ENCODE results near the gene MYH10. TPM values are rescaled to one million over a fixed set of nuclear protein-coding genes. Genes with fewer than 3 reads are reported as not detected.

The MYH10 gene
- total RNA-seq, 1 donor from 2014 or later, result 270 TPM

DNA sequence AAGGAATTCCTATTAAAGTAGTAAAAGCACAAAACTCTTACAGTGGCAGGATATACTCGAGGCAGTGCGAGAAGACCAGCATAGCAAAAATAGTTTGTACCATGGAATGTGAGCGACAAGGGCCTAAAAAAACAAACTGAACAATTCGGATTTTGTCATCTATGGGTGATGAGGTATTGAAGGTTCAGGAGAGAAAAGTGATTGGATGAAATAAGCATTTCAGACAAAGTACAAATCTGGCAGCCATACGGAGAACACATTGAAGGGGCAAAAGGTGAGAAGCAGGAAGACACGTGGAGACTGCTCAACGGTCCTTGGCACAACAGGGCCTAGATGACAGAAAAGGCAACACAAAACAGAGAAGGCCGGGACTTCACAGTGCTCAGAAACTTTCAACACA, 22.5 kb downstream of the MYH10 start:
- DNase-seq (ENCODE audit: low read depth, low spot score), result no peak
- H3K4me1 Mint-ChIP-seq, result peaks cover 30% of the 10 kb centered on the region
- TF ChIP-seq CTCF (conservative IDR thresholded peaks at IDR 0.05), result no peak
- H3K4me3 Mint-ChIP-seq, result no peak overlapping the region
- peaks cover 26% of the 10 kb centered on the region for H3K36me3 Mint-ChIP-seq (ENCODE audit: low read depth)
- no peaks in the 10 kb centered on the region for H3K27me3 Mint-ChIP-seq (ENCODE audit: low read depth)
- peaks cover 2% of the 10 kb centered on the region for H3K9me3 Mint-ChIP-seq
- H3K27ac Mint-ChIP-seq (ENCODE audit: unreplicated experiment), result no peak overlapping the region

DNA sequence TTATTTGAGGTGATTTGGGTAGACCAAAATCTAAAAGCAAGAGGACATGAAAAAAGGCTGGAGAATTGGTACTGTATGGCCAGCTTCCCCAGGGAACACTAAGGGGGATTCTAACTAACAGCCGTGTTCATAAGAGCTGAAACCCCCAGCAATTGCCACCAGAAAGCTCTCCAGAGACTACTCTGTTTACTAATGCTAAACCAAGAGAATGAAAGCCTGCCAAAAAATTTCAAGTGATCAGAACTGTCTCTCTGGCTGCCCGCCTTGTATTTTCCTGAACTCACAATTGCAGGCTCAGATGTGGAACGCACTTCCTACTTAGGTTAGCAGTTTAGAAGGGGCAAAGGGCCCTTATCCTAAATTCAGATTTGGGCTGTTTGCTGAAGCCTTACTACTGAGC, 24.1 kb downstream of the MYH10 start:
- no peak for DNase-seq (ENCODE audit: low read depth, low spot score)
- H3K36me3 Mint-ChIP-seq (ENCODE audit: low read depth), result peaks cover 22% of the 10 kb centered on the region
- H3K27ac Mint-ChIP-seq (ENCODE audit: unreplicated experiment), result no peak overlapping the region
- H3K4me3 Mint-ChIP-seq, result no peak overlapping the region
- no peak for TF ChIP-seq CTCF (conservative IDR thresholded peaks at IDR 0.05)
- no peaks in the 10 kb centered on the region for H3K27me3 Mint-ChIP-seq (ENCODE audit: low read depth)
- H3K4me1 Mint-ChIP-seq, result peaks cover 30% of the 10 kb centered on the region
- peaks cover 2% of the 10 kb centered on the region for H3K9me3 Mint-ChIP-seq

DNA sequence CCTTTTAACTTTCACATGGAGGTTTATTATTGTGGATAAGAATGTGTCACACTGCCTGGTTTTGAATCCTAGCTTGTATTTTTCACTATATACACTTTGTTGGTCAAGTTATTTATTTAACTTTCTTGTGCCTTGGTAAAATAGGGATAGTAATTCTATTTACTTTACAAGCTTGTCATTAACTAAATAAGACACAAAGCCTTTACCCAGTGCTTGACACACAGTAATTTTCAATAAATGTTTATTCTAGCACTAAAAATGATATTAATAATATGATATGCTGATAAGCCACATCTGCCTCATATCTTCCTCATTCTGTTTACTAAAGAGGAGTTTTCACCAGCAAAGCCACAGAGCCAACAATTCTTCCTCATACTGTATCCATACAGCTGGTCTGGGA, 27.8 kb downstream of the MYH10 start:
- Mint-ChIP-seq H3K9me3 (no peaks in the 10 kb centered on the region), H3K27me3 (ENCODE audit: low read depth) (no peaks in the 10 kb centered on the region), H3K4me1 (peaks cover 11% of the 10 kb centered on the region), H3K27ac (ENCODE audit: unreplicated experiment) (no peak overlapping the region), H3K4me3 (no peak overlapping the region), H3K36me3 (ENCODE audit: low read depth) (peaks cover 12% of the 10 kb centered on the region)
- TF ChIP-seq CTCF (conservative IDR thresholded peaks at IDR 0.05), result no peak
- no peak for DNase-seq (ENCODE audit: low read depth, low spot score)

DNA sequence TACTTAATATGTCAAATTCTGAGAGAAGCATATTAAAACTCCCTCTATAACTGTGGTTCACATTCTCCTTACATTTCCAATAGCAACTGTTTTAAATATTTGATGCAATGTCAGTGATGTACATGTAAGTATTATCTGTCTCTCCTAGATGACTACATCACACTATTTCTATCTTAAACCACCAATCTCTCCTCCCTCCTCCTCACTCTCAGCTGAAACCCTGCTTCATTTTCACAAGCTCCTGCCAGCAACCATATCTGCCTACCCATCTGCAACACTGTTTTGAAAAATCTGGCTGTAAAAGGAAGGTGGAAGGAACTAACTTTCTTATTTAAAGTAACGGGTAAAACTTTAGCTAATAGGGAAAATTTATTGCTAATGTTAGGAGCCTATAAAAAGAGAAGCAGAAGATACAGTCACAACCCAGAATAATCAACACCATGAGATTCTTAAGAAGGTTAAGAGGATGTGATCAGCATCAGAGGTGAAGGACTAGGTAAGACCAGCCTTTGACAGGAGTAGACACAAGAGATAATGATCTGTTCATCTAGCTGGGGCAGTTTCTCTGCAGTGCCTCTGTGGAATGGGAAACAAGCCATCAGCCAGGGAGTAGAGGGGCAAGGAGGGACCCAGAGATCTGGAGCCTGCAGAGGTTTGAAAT, 31.0 kb downstream of the MYH10 start:
- H3K27ac Mint-ChIP-seq (ENCODE audit: unreplicated experiment), result no peak overlapping the region
- H3K9me3 Mint-ChIP-seq, result peaks cover 2% of the 10 kb centered on the region
- H3K36me3 Mint-ChIP-seq (ENCODE audit: low read depth), result peaks cover 19% of the 10 kb centered on the region
- no peaks in the 10 kb centered on the region for H3K4me1 Mint-ChIP-seq
- H3K27me3 Mint-ChIP-seq (ENCODE audit: low read depth), result no peaks in the 10 kb centered on the region
- H3K4me3 Mint-ChIP-seq, result no peak overlapping the region
- no peak for TF ChIP-seq CTCF (conservative IDR thresholded peaks at IDR 0.05)
- no peak for DNase-seq (ENCODE audit: low read depth, low spot score)

- Mint-ChIP-seq H3K9me3 (peaks cover 3% of the 10 kb centered on the region), H3K27me3 (ENCODE audit: low read depth) (no peaks in the 10 kb centered on the region), H3K27ac (ENCODE audit: unreplicated experiment) (no peak overlapping the region), H3K4me3 (no peak overlapping the region), H3K36me3 (ENCODE audit: low read depth) (peaks cover 24% of the 10 kb centered on the region), H3K4me1 (no peaks in the 10 kb centered on the region)
- no peak for TF ChIP-seq CTCF (conservative IDR thresholded peaks at IDR 0.05)
- no peak for DNase-seq (ENCODE audit: low read depth, low spot score)
Measured at GRCh38 chr17:8598913-8599312, 31.6 kb downstream of the MYH10 start.
